ENCODE results near the gene CACNB1.

The CACNB1 gene

GRCh38 chr17:39225959-39226683 lies 28.7 kb upstream of the CACNB1 start:
- H3K4me3 ChIP-seq (ENCODE audit: low read depth, low read length), result no peak overlapping the region

- peak within 1 kb of the TSS; percentile 41 for H3K4me3 ChIP-seq (ENCODE audit: low read depth, low read length)
These were observed 28.0 kb upstream of the CACNB1 start, which contains the start of gene STAC2 for GRCh38 chr17:39225308-39225958. Gene STAC2 (minus strand): TSS chr17:39225945. CDS start chr17:39225502, 443 bp downstream.

GRCh38 chr17:39224778-39225307 lies 27.4 kb upstream of the CACNB1 start:
- peak overlapping the region; percentile 41 for H3K4me3 ChIP-seq (ENCODE audit: low read depth, low read length)

GRCh38 chr17:39223907-39224777 lies 26.7 kb upstream of the CACNB1 start:
- H3K4me3 ChIP-seq (ENCODE audit: low read depth, low read length), result no peak overlapping the region

- no peak overlapping the region for H3K4me3 ChIP-seq (ENCODE audit: low read depth, low read length)
These were observed 25.7 kb upstream of the CACNB1 start for GRCh38 chr17:39222866-39223834.

GRCh38 chr17:39222151-39222550 lies 24.7 kb upstream of the CACNB1 start:
- H3K4me3 ChIP-seq (ENCODE audit: low read depth, low read length), result no peak overlapping the region

GRCh38 chr17:39221572-39221971 lies 24.1 kb upstream of the CACNB1 start:
- H3K4me3 ChIP-seq (ENCODE audit: low read depth, low read length), result no peak overlapping the region

GRCh38 chr17:39219647-39220154 lies 22.2 kb upstream of the CACNB1 start:
- H3K4me3 ChIP-seq (ENCODE audit: low read depth, low read length), result no peak overlapping the region

GRCh38 chr17:39218906-39219305 lies 21.4 kb upstream of the CACNB1 start:
- H3K4me3 ChIP-seq (ENCODE audit: low read depth, low read length), result no peak overlapping the region

- H3K4me3 ChIP-seq (ENCODE audit: low read depth, low read length), result no peak overlapping the region
These were observed 20.4 kb upstream of the CACNB1 start for GRCh38 chr17:39217734-39218369.

GRCh38 chr17:39213852-39214251 lies 16.4 kb upstream of the CACNB1 start:
- H3K4me3 ChIP-seq (ENCODE audit: low read depth, low read length), result no peak overlapping the region

GRCh38 chr17:39212841-39213480 lies 15.5 kb upstream of the CACNB1 start:
- no peak overlapping the region for H3K4me3 ChIP-seq (ENCODE audit: low read depth, low read length)

- no peak overlapping the region for H3K4me3 ChIP-seq (ENCODE audit: low read depth, low read length)
These were observed 14.8 kb upstream of the CACNB1 start for GRCh38 chr17:39212195-39212810.

- H3K4me3 ChIP-seq (ENCODE audit: low read depth, low read length), result peak overlapping the region; percentile 24
These were observed 12.6 kb upstream of the CACNB1 start for GRCh38 chr17:39210093-39210434.

- peak overlapping the region; percentile 24 for H3K4me3 ChIP-seq (ENCODE audit: low read depth, low read length)
These were observed 12.0 kb upstream of the CACNB1 start for GRCh38 chr17:39209317-39210092.

GRCh38 chr17:39208893-39209292 lies 11.4 kb upstream of the CACNB1 start:
- no peak overlapping the region for H3K4me3 ChIP-seq (ENCODE audit: low read depth, low read length)

GRCh38 chr17:39208136-39208535 lies 10.7 kb upstream of the CACNB1 start:
- no peak overlapping the region for H3K4me3 ChIP-seq (ENCODE audit: low read depth, low read length)

GRCh38 chr17:39205112-39205526 lies 7.7 kb upstream of the CACNB1 start:
- H3K4me3 ChIP-seq (ENCODE audit: low read depth, low read length), result no peak overlapping the region
